Ovary (tissue), 9 donors: Measurements from ENCODE around the gene XG. TPM values are rescaled to one million over a fixed set of nuclear protein-coding genes. Genes with fewer than 3 reads are reported as not detected.
"Not testable (repeated sequence)": the region's sequence is repeated elsewhere in the genome, so short reads cannot be mapped to it uniquely, and the experiment has no call there.

Experiments used
- DNase-seq, 5 donors: peaks; one replicate each; pipeline ENCODE4 v3.0.0-alpha.2; 2019 to 2020
- H3K27ac ChIP-seq, 2 donors: fragments of 200-600 bp; one replicate each; pipeline versions ENCODE4 v1.5.1 to v1.8.0; 2019 to 2022
- H3K27me3 ChIP-seq: fragments of 200-600 bp; one replicate; pipeline ENCODE4 v1.8.0; 2022
- H3K36me3 ChIP-seq: fragments of 200-600 bp; sonication (generic); one replicate; pipeline ENCODE4 v1.5.1; 2019
- H3K4me1 ChIP-seq: one replicate; pipeline ENCODE4 v1.8.1; 2013; ENCODE audit warnings: mild to moderate bottlenecking, moderate library complexity; ENCODE audit not compliant: insufficient read depth
- H3K4me3 ChIP-seq: fragments of 200-600 bp; sonication (generic); one replicate; pipeline ENCODE4 v1.5.1; 2017
- H3K9me3 ChIP-seq, 2 donors: fragments of 200-600 bp in 1 of 2; sonication (generic) in 1 of 2; one replicate each; pipeline versions ENCODE4 v1.5.1 to v1.8.1; 2013 to 2019; ENCODE audit warnings: mild to moderate bottlenecking in 1 of 2, moderate library complexity in 1 of 2
- CTCF ChIP-seq, 3 donors: fragments of 450-650 bp in 2 of 3; fragments of 200-600 bp in 1 of 3; IDR thresholded peaks; one replicate each; pipeline versions ENCODE4 v1.5.1 to v1.8.0; 2016 to 2022; ENCODE audit warnings: antibody characterized with exemption in 3 of 3, mild to moderate bottlenecking in 1 of 3
- EP300 ChIP-seq: sonication (generic); formaldehyde crosslinking; IDR thresholded peaks from one replicate; pipeline ENCODE4 v1.6.1; 2017; ENCODE audit warnings: antibody characterized with exemption
- POLR2A ChIP-seq: fragments of 450-650 bp; IDR thresholded peaks from one replicate; pipeline ENCODE4 v1.6.1; 2017; ENCODE audit warnings: antibody characterized with exemption, mild to moderate bottlenecking, moderate library complexity
- WGBS, 3 donors: extraction: QIAGEN DNeasy Blood & Tissue Kit in 1 of 3; methylation state at CpG; one replicate each; pipeline versions ENCODE4 v1.1.5 to v1.1.7; 2013 to 2017; 5-methylcytosine and 5-hydroxymethylcytosine counted together
- intact Hi-C, 4 donors: fragments of 100-400 bp; cut with DNase I; formaldehyde crosslinking; loops; one replicate each; pipeline versions ENCODE4 v1.11.0 to v1.15.1; 2022 to 2023
- polyA plus RNA-seq, 2 donors: library from polyadenylated mRNA; stranded (reverse); fragments of 200-250 nt in 1 of 2; fragments of 350-450 nt in 1 of 2; fragmentation: Illumina TruSeq in 1 of 2; extraction: RNeasy Lipid Tissue Mini Kit (QIAGEN cat#74804) in 1 of 2; gene quantifications; one replicate each; pipeline ENCODE4 v1.2.3, GENCODE V29; 2013 to 2014
- total RNA-seq, 7 donors: library from RNA; depleted of rRNA in 2 of 7; stranded (reverse); fragments of >200 nt in 2 of 7; fragmentation: NEBNext Ultra II Directional in 3 of 7; extraction: Animal tissue kit (Norgen Biotek cat#: 25700) in 3 of 7; gene quantifications; one replicate each; pipeline versions ENCODE4 v1.1.0 to v1.2.4, GENCODE V29; 2016 to 2023
- donor health status: DM: no; HTN: no; CAD: no; lungs with moderate emphysema.
- donor health status: DM: no; HTN: no; CAD: no.
- donor health status: Bipolar disorder and iron deficiency.
- donor health status: DM: yes; HTN: yes; CAD: no.
- donor health status: DM: no; HTN: no; CAD: no.
- donor health status: DM: yes; HTN: yes; CAD: no.

Gene XG
- total and polyA plus RNA-seq, 9 donors = 0.15 to 0.98 (median 0.27) TPM; not detected in 2

GRCh38 chrX:2812161-2812907 is 60.5 kb downstream of the XG start:
- not testable (repeated sequence) for H3K4me1 ChIP-seq, H3K9me3 ChIP-seq, H3K4me3 ChIP-seq, H3K27me3 ChIP-seq, H3K27ac ChIP-seq, H3K36me3 ChIP-seq
- TF ChIP-seq CTCF (IDR thresholded peaks at IDR 0.05) = peak; percentile 50 to 66 (median 55)
- DNase-seq = peak; percentile 49 to 71 (median 58)
- intact Hi-C loops = loop anchor here in 3 of 4 donors (5.0 to 10.0 kb wide), 2 partner anchors 165 to 168 kb away; no protein-coding TSS in a partner anchor
- 21 to 27% (median 25%) methylated on average over 14 to 16 of the region's 16 CpGs for WGBS, 3 donors

- Histone ChIP-seq H3K36me3 (no peaks in the 10 kb centered on the region), H3K4me3 (no peak overlapping the region), H3K27me3 (no peaks in the 10 kb centered on the region), H3K9me3 (no peaks in the 10 kb centered on the region), H3K27ac (no peak overlapping the region), H3K4me1 (no peaks in the 10 kb centered on the region)
- no peak for DNase-seq
- 69 to 82% (median 79%) methylated on average over 2 of the region's 2 CpGs for WGBS, 3 donors
- TF ChIP-seq CTCF (IDR thresholded peaks at IDR 0.05) = no peak
- TF ChIP-seq POLR2A = no peak
- no peak for TF ChIP-seq EP300
- intact Hi-C loops = loop anchor here in 2 of 4 donors (10.0 kb wide), 1 partner anchor 172 kb away; no protein-coding TSS in a partner anchor
These were observed 65.2 kb downstream of the XG start for GRCh38 chrX:2817036-2817435.

GRCh38 chrX:2819345-2820135 is 67.7 kb downstream of the XG start:
- DNase-seq = no peak
- intact Hi-C loops = loop anchor here in 3 of 4 donors (10.0 kb wide), 1 partner anchor 175 kb away; no protein-coding TSS in a partner anchor
- H3K36me3 ChIP-seq = no peaks in the 10 kb centered on the region
- H3K27ac ChIP-seq = no peak overlapping the region
- H3K9me3 ChIP-seq = no peaks in the 10 kb centered on the region
- H3K4me1 ChIP-seq = no peaks in the 10 kb centered on the region
- WGBS, 3 donors = 45 to 52% (median 49%) methylated on average over 9 of the region's 9 CpGs
- no peaks in the 10 kb centered on the region for H3K27me3 ChIP-seq
- no peak overlapping the region for H3K4me3 ChIP-seq
- TF ChIP-seq CTCF (IDR thresholded peaks at IDR 0.05) (peak in 1 of 3 donors; percentile 39), EP300 (no peak), POLR2A (no peak)

- no peak overlapping the region for H3K27ac ChIP-seq
- no peaks in the 10 kb centered on the region for H3K36me3 ChIP-seq
- TF ChIP-seq CTCF (IDR thresholded peaks at IDR 0.05) = no peak
- TF ChIP-seq POLR2A = no peak
- TF ChIP-seq EP300 = no peak
- WGBS, 3 donors = 65 to 70% (median 67%) methylated on average over 8 of the region's 8 CpGs
- H3K4me1 ChIP-seq = no peaks in the 10 kb centered on the region
- no peaks in the 10 kb centered on the region for H3K27me3 ChIP-seq
- no peak overlapping the region for H3K4me3 ChIP-seq
- H3K9me3 ChIP-seq = no peaks in the 10 kb centered on the region
- no peak for DNase-seq
- intact Hi-C loops = loop anchor here in 1 of 4 donors (10.0 kb wide), 1 partner anchor 175 kb away; no protein-coding TSS in a partner anchor
These were observed 68.4 kb downstream of the XG start for GRCh38 chrX:2820136-2820771.
